Prostate gland (tissue), 2 donors: Measurements from ENCODE around the gene ADIRF. TPM values are rescaled to one million over a fixed set of nuclear protein-coding genes. Genes with fewer than 3 reads are reported as not detected.
"Not testable (repeated sequence)": the region's sequence is repeated elsewhere in the genome, so short reads cannot be mapped to it uniquely, and the experiment has no call there.

Experiments used
- DNase-seq: peaks from one replicate; pipeline ENCODE4 v3.0.0-alpha.2; 2019; ENCODE audit warnings: low spot score
- H3K27ac ChIP-seq, 2 donors: fragments of 200-600 bp; sonication (generic); 2 replicates each; pipeline ENCODE4 v1.5.1; 2017 to 2019
- H3K27me3 ChIP-seq: fragments of 200-600 bp; sonication (generic); replicated peaks from 2 replicates; pipeline ENCODE4 v1.5.1; 2019; ENCODE audit not compliant: insufficient read depth
- H3K36me3 ChIP-seq, 2 donors: fragments of 200-600 bp; sonication (generic); 1 replicate in 1 of 2; 2 replicates in 1 of 2; pipeline versions ENCODE4 v1.5.1 to v1.8.1; 2017 to 2019
- H3K4me1 ChIP-seq: fragments of 200-600 bp; sonication (generic); replicated peaks from 2 replicates; pipeline ENCODE4 v1.5.1; 2019
- H3K4me3 ChIP-seq, 2 donors: fragments of 200-600 bp; sonication (generic); 2 replicates each; pipeline ENCODE4 v1.5.1; 2017 to 2019
- H3K9me3 ChIP-seq: fragments of 200-600 bp; sonication (generic); 2 replicates; pipeline ENCODE4 v1.5.1; 2017
- POLR2A ChIP-seq: fragments of 450-650 bp; IDR thresholded peaks from one replicate; pipeline ENCODE4 v1.6.1; 2016; ENCODE audit warnings: antibody characterized with exemption, mild to moderate bottlenecking
- POLR2AphosphoS5 ChIP-seq: sonication (generic); formaldehyde crosslinking; IDR thresholded peaks from one replicate; pipeline ENCODE4 v1.6.1; 2017; ENCODE audit warnings: antibody characterized with exemption
- WGBS: methylation state at CpG from one replicate; pipeline ENCODE4 v1.1.5; 2018; 5-methylcytosine and 5-hydroxymethylcytosine counted together
- intact Hi-C: fragments of 100-400 bp; cut with DNase I; formaldehyde crosslinking; loops from one replicate; pipeline ENCODE4 v1.14.2; 2022
- total RNA-seq, 2 donors: library from RNA; depleted of rRNA; stranded (reverse); fragments of >200 nt; gene quantifications; one replicate each; pipeline ENCODE4 v1.1.0, GENCODE V29; 2016
- TF ChIP-seq, protein P1 (sequence below), 4 experiments: fragments of 200-600 bp in 2 of 4; fragments of 450-650 bp in 2 of 4; sonication (generic) in 2 of 4; IDR thresholded peaks; 1 replicate in 3 of 4; 2 replicates in 1 of 4; pipeline ENCODE4 v1.5.1; 2016 to 2019; ENCODE audit warnings: antibody characterized with exemption in 4 of 4, mild to moderate bottlenecking in 2 of 4, moderate library complexity in 2 of 4

Gene ADIRF
- total RNA-seq, 2 donors from 2014 or later, result 128 to 347 TPM

GRCh38 chr10:86932674-86933073 lies 35.6 kb upstream of the ADIRF start:
- WGBS, result 88% methylated on average over 2 of the region's 2 CpGs
- H3K27me3 ChIP-seq, result no peaks in the 10 kb centered on the region
- DNase-seq, result no peak
- intact Hi-C loops, result no loop called here
- H3K9me3 ChIP-seq, result no peaks in the 10 kb centered on the region
- H3K4me3 ChIP-seq, result no peak overlapping the region
- H3K36me3 ChIP-seq, result no peaks in the 10 kb centered on the region
- no peak overlapping the region for H3K27ac ChIP-seq
- H3K4me1 ChIP-seq, result no peaks in the 10 kb centered on the region
- TF ChIP-seq POLR2AphosphoS5, result no peak
- TF ChIP-seq POLR2A, result no peak
- TF ChIP-seq, protein P1, sequence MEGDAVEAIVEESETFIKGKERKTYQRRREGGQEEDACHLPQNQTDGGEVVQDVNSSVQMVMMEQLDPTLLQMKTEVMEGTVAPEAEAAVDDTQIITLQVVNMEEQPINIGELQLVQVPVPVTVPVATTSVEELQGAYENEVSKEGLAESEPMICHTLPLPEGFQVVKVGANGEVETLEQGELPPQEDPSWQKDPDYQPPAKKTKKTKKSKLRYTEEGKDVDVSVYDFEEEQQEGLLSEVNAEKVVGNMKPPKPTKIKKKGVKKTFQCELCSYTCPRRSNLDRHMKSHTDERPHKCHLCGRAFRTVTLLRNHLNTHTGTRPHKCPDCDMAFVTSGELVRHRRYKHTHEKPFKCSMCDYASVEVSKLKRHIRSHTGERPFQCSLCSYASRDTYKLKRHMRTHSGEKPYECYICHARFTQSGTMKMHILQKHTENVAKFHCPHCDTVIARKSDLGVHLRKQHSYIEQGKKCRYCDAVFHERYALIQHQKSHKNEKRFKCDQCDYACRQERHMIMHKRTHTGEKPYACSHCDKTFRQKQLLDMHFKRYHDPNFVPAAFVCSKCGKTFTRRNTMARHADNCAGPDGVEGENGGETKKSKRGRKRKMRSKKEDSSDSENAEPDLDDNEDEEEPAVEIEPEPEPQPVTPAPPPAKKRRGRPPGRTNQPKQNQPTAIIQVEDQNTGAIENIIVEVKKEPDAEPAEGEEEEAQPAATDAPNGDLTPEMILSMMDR (IDR thresholded peaks at IDR 0.05), result no peak

- H3K27ac ChIP-seq, H3K9me3 ChIP-seq, H3K4me3 ChIP-seq, H3K27me3 ChIP-seq, H3K36me3 ChIP-seq, intact Hi-C loops, DNase-seq, H3K4me1 ChIP-seq: not testable (repeated sequence)
- 83% methylated on average over 6 of the region's 6 CpGs for WGBS
These were observed 34.0 kb upstream of the ADIRF start for GRCh38 chr10:86934162-86934711.

DNA sequence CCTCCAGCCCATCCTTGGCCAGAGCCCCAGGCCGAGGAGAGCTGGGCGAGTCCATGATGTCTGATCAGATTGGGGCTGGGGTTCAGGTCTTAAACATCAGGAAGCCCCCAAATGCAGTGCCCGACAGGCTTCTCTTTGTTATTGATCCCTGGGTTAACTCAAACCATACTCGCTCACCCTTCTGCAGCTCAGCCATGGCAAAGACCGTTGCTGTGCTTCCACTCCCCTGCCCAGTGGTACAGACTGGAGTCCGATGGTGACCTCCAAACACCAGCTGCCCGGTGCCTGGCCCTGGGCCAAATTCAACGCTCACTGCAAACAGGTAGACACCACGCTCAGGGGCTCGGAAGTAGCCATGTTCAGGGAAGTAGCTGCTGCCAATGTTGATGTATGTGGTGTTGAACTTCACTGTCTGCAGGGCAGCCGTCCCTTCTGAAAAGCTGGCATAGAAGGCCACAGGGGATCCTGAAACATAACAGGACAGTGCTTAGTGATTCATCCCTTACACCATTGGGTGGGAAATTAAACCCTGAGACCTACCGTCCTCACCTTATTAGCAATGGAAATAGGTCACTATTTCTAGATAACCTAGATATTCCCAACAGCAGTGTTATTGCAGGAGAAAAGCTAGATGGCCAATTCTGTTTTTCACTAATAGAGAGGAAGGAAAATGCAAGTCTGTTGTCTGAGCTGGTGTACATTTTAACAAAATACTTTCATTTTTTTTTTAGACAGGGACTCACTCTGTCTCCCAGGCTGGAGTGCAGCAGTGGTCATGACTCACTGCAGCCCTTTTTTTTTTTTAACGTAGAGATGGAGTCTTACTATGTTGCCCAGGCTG lies 31.4 kb upstream of the ADIRF start:
- H3K27me3 ChIP-seq, result no peaks in the 10 kb centered on the region
- no peak overlapping the region for H3K27ac ChIP-seq
- H3K9me3 ChIP-seq, result no peaks in the 10 kb centered on the region
- H3K4me1 ChIP-seq, result no peaks in the 10 kb centered on the region
- TF ChIP-seq, protein P1 (IDR thresholded peaks at IDR 0.05), result no peak
- TF ChIP-seq POLR2A (no peak), POLR2AphosphoS5 (no peak)
- 69% methylated on average over 8 of the region's 13 CpGs for WGBS
- H3K4me3 ChIP-seq, result no peak overlapping the region
- intact Hi-C loops, result no loop called here
- no peaks in the 10 kb centered on the region for H3K36me3 ChIP-seq
- DNase-seq, result no peak

DNA sequence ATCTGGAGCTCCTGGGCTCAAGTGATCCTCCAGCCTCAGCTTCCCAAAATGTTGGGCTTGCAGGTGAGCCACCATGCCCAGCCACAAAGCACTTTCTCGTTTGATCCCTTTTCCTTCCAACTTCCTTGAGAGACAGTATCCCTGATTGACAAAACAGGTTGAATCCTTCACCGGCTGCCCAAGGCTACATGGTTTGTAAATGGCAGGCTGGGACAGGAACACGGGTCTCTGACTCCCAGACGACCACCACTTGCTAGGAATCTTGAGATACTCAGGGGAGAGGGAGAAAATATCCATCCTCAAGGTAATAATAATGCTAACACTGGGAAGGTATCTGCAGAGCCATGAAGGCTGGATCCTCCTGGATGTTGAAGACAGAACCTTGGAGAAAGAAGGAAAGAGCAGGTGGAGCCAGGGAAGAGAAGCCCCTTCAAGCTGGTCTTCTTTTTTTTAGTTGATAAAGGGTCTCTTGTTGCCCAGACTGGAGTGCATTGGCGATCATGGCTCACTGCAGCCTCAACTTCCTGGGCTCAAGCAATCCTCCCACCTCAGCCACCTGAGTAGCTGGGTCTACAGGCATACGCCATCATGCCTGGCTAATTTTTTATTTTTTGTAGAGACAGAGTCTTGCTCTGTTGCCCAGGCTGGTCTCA lies 30.7 kb upstream of the ADIRF start:
- Histone ChIP-seq H3K36me3 (no peaks in the 10 kb centered on the region), H3K27ac (no peak overlapping the region), H3K27me3 (no peaks in the 10 kb centered on the region), H3K4me1 (no peaks in the 10 kb centered on the region), H3K9me3 (no peaks in the 10 kb centered on the region), H3K4me3 (no peak overlapping the region)
- 62% methylated on average over 6 of the region's 6 CpGs for WGBS
- intact Hi-C loops, result no loop called here
- DNase-seq, result no peak
- TF ChIP-seq POLR2AphosphoS5 (no peak), POLR2A (no peak)
- TF ChIP-seq, protein P1 (IDR thresholded peaks at IDR 0.05), result no peak

- Histone ChIP-seq H3K36me3 (no peaks in the 10 kb centered on the region), H3K27me3 (no peaks in the 10 kb centered on the region), H3K27ac (no peak overlapping the region), H3K4me1 (no peaks in the 10 kb centered on the region), H3K9me3 (no peaks in the 10 kb centered on the region), H3K4me3 (no peak overlapping the region)
- WGBS, result 78% methylated on average over 2 of the region's 2 CpGs
- intact Hi-C loops, result no loop called here
- TF ChIP-seq POLR2AphosphoS5, result no peak
- TF ChIP-seq, protein P1 (IDR thresholded peaks at IDR 0.05), result no peak
- TF ChIP-seq POLR2A, result no peak
- no peak for DNase-seq
These were observed 30.0 kb upstream of the ADIRF start for GRCh38 chr10:86938260-86938659.

- H3K4me3 ChIP-seq, H3K27me3 ChIP-seq, H3K4me1 ChIP-seq, H3K27ac ChIP-seq, H3K36me3 ChIP-seq, H3K9me3 ChIP-seq, intact Hi-C loops, DNase-seq: not testable (repeated sequence)
- WGBS, result 90% methylated on average over 16 of the region's 16 CpGs
These were observed 28.2 kb upstream of the ADIRF start for GRCh38 chr10:86940076-86940475.
